ENCODE results near the gene ELFN1. TPM values are rescaled to one million over a fixed set of nuclear protein-coding genes. Genes with fewer than 3 reads are reported as not detected.

The ELFN1 gene
- total and polyA plus RNA-seq, 9 of the 15 experiments (the other 6 are each of a cell fraction or from before 2014, with no cell fraction given) = 0.04 to 0.64 (median 0.18) TPM; not detected in 2

- TF ChIP-seq ZNF609 (CRISPR knock-in tag; IDR thresholded peaks at IDR 0.05; ENCODE audit: borderline replicate concordance) = no peak
Observed at GRCh38 chr7:1638215-1638661, 31.8 kb upstream of the ELFN1 start (continued).

- H3K9me3 ChIP-seq (replicated peaks; ENCODE audit: control insufficient read depth, insufficient read depth, low read depth, low read length) = 0 out of 2 replicates have a peak, but pooled peaks cover 3% of the 10 kb centered on the region
- H3K4me2 ChIP-seq (ENCODE audit: insufficient read depth, low read length) = no peak overlapping the region
- H3K4me1 ChIP-seq (replicated peaks in 1 of 2; ENCODE audit: control insufficient read depth in 2 of 2, insufficient read depth in 2 of 2, low read length in 2 of 2) = peaks cover 4 to 23% of the 10 kb centered on the region in 2 experiments; a peak in 3 of 5 replicates
- H3K9ac ChIP-seq (ENCODE audit: insufficient read depth in 1 of 2, low read depth in 2 of 2, low read length in 2 of 2) = no peak overlapping the region
- WGBS (ENCODE audit: insufficient coverage, low coverage, missing lambda C conversion rate) = 13% methylated on average over 7 of the region's 8 CpGs
- no peak overlapping the region for H3K27ac ChIP-seq (ENCODE audit: extremely low read depth, low read depth, low read length)
- no peak overlapping the region for H2AFZ ChIP-seq (ENCODE audit: low read depth, low read length)
- BruUV-seq (replicated peaks) = no TSS peak
- FAIRE-seq = no peak
- CTCF ChIA-PET (ENCODE audit: low intra/inter-chr PET ratio) = no interaction called here
- no peak for DNase-seq (ENCODE audit: extremely low read depth in 1 of 4, low spot score in 3 of 4)
- H3K79me2 ChIP-seq (ENCODE audit: control insufficient read depth, insufficient read depth, low read length) = no peaks in the 10 kb centered on the region
- H3K36me3 ChIP-seq (ENCODE audit: control insufficient read depth, insufficient read depth, low read length) = no peaks in the 10 kb centered on the region
- no peak for ATAC-seq
- H4K20me1 ChIP-seq (replicated peaks; ENCODE audit: control insufficient read depth, insufficient read depth, low read length) = 0 out of 2 replicates have a peak, but pooled peaks cover 3% of the 10 kb centered on the region
- intact Hi-C loops (cut with micrococcal nuclease) (no loop called here), in situ Hi-C loops (cut with MboI) (no loop called here)
- no peak overlapping the region for H3K4me3 ChIP-seq
- POLR2A ChIA-PET = no interaction called here
- H3K27me3 ChIP-seq (ENCODE audit: control insufficient read depth in 2 of 2, insufficient read depth in 2 of 2, low read length in 2 of 2) = peaks cover 0 to 16% of the 10 kb centered on the region in 2 experiments; a peak in 2 of 5 replicates
- no peaks in the 10 kb centered on the region for H3K9me1 ChIP-seq (ENCODE audit: control insufficient read depth, insufficient read depth, low read length)
- no peak for TF ChIP-seq ZBTB8A (IDR thresholded peaks at IDR 0.05; ENCODE audit: partially characterized antibody)
- no peak for TF ChIP-seq TCF3 (CRISPR knock-in tag; IDR thresholded peaks at IDR 0.05)
- TF ChIP-seq, protein P1, sequence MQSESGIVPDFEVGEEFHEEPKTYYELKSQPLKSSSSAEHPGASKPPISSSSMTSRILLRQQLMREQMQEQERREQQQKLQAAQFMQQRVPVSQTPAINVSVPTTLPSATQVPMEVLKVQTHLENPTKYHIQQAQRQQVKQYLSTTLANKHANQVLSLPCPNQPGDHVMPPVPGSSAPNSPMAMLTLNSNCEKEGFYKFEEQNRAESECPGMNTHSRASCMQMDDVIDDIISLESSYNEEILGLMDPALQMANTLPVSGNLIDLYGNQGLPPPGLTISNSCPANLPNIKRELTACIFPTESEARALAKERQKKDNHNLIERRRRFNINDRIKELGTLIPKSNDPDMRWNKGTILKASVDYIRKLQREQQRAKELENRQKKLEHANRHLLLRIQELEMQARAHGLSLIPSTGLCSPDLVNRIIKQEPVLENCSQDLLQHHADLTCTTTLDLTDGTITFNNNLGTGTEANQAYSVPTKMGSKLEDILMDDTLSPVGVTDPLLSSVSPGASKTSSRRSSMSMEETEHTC (IDR thresholded peaks at IDR 0.05) = no peak
- TF ChIP-seq ZNF311 (CRISPR knock-in tag; IDR thresholded peaks at IDR 0.05) = no peak
- TF ChIP-seq RAD51 (IDR thresholded peaks at IDR 0.05; ENCODE audit: borderline replicate concordance, low read depth) = no peak
- TF ChIP-seq ZBTB7A (IDR thresholded peaks at IDR 0.05; ENCODE audit: borderline replicate concordance, control insufficient read depth, low read depth, low read length) = no peak
- no peak for TF ChIP-seq PCBP2 (IDR thresholded peaks at IDR 0.05; ENCODE audit: low read depth, low read length, poor library complexity, severe bottlenecking)
- TF ChIP-seq ZNF785 (CRISPR knock-in tag; IDR thresholded peaks at IDR 0.05) = no peak
- TF ChIP-seq KLF13 (tag; IDR thresholded peaks at IDR 0.05; ENCODE audit: borderline replicate concordance, low read depth) = no peak
- no peak for TF ChIP-seq PPARD (CRISPR knock-in tag; IDR thresholded peaks at IDR 0.05)
- TF ChIP-seq DDX20 (tag; IDR thresholded peaks at IDR 0.05; ENCODE audit: low read depth) = no peak
- TF ChIP-seq ZNF232 (CRISPR knock-in tag; IDR thresholded peaks at IDR 0.05) = no peak
- no peak for TF ChIP-seq ESRRB (CRISPR knock-in tag; IDR thresholded peaks at IDR 0.05; ENCODE audit: borderline replicate concordance)
- TF ChIP-seq ZNF707 (CRISPR knock-in tag; conservative IDR thresholded peaks at IDR 0.05) = no peak
Observed at GRCh38 chr7:1639071-1639470, 31.0 kb upstream of the ELFN1 start.
